Natural killer cell (primary cell): ENCODE data around the gene LRP1B. TPM values are rescaled to one million over a fixed set of nuclear protein-coding genes. Genes with fewer than 3 reads are reported as not detected.

ENCODE experiments used
- ATAC-seq, 3 donors: fragments of 150-1000 bp in 2 of 3; fragments of 200-7000 bp in 1 of 3; cut with Tn5 transposase; 1 replicate in 1 of 3; 2 replicates in 2 of 3; pipeline ENCODE4 v1.10.0; 2021; ENCODE audit warnings: mild to moderate bottlenecking in 2 of 3, moderate library complexity in 2 of 3
- DNase-seq, 2 donors: peaks; one replicate each; pipeline versions ENCODE4 v3.0.0 to v3.0.0-alpha.2; 2013 to 2021; ENCODE audit warnings: mixed read lengths in 1 of 2
- H3K27ac ChIP-seq: one replicate; pipeline ENCODE4 v1.5.1; 2013; ENCODE audit warnings: mild to moderate bottlenecking, low read length
- H3K27me3 ChIP-seq: one replicate; pipeline ENCODE4 v1.6.1; 2013; ENCODE audit warnings: low read length; ENCODE audit not compliant: control insufficient read depth, insufficient read depth
- H3K36me3 ChIP-seq: one replicate; pipeline ENCODE4 v1.6.1; 2013; ENCODE audit warnings: low read length; ENCODE audit not compliant: control insufficient read depth, insufficient read depth
- H3K4me1 ChIP-seq: one replicate; pipeline ENCODE4 v1.6.1; 2013; ENCODE audit warnings: low read length; ENCODE audit not compliant: control insufficient read depth, insufficient read depth
- H3K4me3 ChIP-seq: one replicate; pipeline ENCODE4 v1.5.1; 2013; ENCODE audit warnings: low read length
- H3K9me3 ChIP-seq: one replicate; pipeline ENCODE4 v1.6.1; 2013; ENCODE audit warnings: low read length; ENCODE audit not compliant: control insufficient read depth, insufficient read depth
- H3K27ac Mint-ChIP-seq, 2 donors: one replicate each; pipeline ENCODE4 v1.8.0; 2022; ENCODE audit warnings: mild to moderate bottlenecking in 2 of 2, mixed read lengths in 2 of 2, moderate library complexity in 1 of 2
- H3K27me3 Mint-ChIP-seq, 2 donors: one replicate each; pipeline ENCODE4 v1.8.0; 2022; ENCODE audit warnings: low read depth in 2 of 2, mixed read lengths in 2 of 2
- H3K36me3 Mint-ChIP-seq: one replicate; pipeline ENCODE4 v1.8.0; 2022; ENCODE audit warnings: mixed read lengths
- H3K4me1 Mint-ChIP-seq, 2 donors: one replicate each; pipeline ENCODE4 v1.8.0; 2022; ENCODE audit warnings: mixed read lengths in 2 of 2
- H3K4me3 Mint-ChIP-seq: one replicate; pipeline ENCODE4 v1.8.0; 2022; ENCODE audit warnings: mild to moderate bottlenecking, moderate library complexity, mixed read lengths
- H3K9me3 Mint-ChIP-seq, 2 donors: one replicate each; pipeline ENCODE4 v1.8.0; 2022; ENCODE audit warnings: mixed read lengths in 2 of 2
- WGBS: methylation state at CpG from one replicate; pipeline ENCODE4 v1.1.7; 2013; ENCODE audit warnings: missing lambda C conversion rate; ENCODE audit not compliant: insufficient coverage; 5-methylcytosine and 5-hydroxymethylcytosine counted together
- intact Hi-C: fragments of 100-400 bp; cut with micrococcal nuclease; formaldehyde crosslinking; loops from one replicate; pipeline ENCODE4 v1.14.2; 2022
- total RNA-seq, 4 donors: library from RNA; stranded (reverse); fragments of 120-200 nt in 1 of 4; gene quantifications; one replicate each; pipeline versions ENCODE4 v1.2.3 to v1.2.4, GENCODE V29; 2013 to 2022
- TF ChIP-seq, protein P1 (sequence below): fragments of 200-600 bp; IDR thresholded peaks from one replicate; pipeline ENCODE4 v1.8.0; 2022; ENCODE audit warnings: antibody characterized with exemption

Gene LRP1B
- total RNA-seq, 3 donors from 2014 or later (not counting 1 experiment from before 2014, with no cell fraction given) = 0.05 TPM; not detected in 2

DNA sequence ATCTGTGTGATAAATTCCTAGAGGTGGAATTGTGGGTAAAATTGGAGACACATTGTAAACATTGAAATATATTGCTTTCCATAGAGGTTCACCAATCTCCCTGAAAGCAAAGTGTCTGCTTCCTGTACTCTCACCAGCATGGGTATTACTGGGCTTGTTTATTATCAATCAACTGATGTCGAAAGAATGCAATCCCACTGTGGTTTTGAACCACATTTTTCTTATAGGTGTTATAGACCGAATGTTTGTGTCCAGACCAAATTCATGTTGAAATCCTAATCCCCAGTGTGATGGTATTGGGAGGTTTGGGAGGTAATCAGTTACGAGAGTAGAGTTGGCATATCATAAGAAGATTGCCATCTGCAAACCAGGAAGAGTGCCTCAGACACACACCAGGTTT is 1212.4 kb downstream of the LRP1B start:
- ATAC-seq (no peak), DNase-seq (no peak)
- Histone ChIP-seq H3K36me3 (no peaks in the 10 kb centered on the region), H3K4me1 (no peaks in the 10 kb centered on the region), H3K9me3 (no peaks in the 10 kb centered on the region), H3K4me3 (no peak overlapping the region), H3K27ac (no peak overlapping the region), H3K27me3 (no peaks in the 10 kb centered on the region)
- WGBS = 82% methylated on average over 3 of the region's 3 CpGs
- H3K36me3 Mint-ChIP-seq = no peaks in the 10 kb centered on the region
- H3K4me1 Mint-ChIP-seq = no peaks in the 10 kb centered on the region
- H3K27ac Mint-ChIP-seq = no peak overlapping the region
- H3K9me3 Mint-ChIP-seq = peaks cover 12 to 22% of the 10 kb centered on the region in 2 donors
- H3K4me3 Mint-ChIP-seq = no peak overlapping the region
- intact Hi-C loops = no loop called here
- TF ChIP-seq, protein P1, sequence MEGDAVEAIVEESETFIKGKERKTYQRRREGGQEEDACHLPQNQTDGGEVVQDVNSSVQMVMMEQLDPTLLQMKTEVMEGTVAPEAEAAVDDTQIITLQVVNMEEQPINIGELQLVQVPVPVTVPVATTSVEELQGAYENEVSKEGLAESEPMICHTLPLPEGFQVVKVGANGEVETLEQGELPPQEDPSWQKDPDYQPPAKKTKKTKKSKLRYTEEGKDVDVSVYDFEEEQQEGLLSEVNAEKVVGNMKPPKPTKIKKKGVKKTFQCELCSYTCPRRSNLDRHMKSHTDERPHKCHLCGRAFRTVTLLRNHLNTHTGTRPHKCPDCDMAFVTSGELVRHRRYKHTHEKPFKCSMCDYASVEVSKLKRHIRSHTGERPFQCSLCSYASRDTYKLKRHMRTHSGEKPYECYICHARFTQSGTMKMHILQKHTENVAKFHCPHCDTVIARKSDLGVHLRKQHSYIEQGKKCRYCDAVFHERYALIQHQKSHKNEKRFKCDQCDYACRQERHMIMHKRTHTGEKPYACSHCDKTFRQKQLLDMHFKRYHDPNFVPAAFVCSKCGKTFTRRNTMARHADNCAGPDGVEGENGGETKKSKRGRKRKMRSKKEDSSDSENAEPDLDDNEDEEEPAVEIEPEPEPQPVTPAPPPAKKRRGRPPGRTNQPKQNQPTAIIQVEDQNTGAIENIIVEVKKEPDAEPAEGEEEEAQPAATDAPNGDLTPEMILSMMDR = no peak
- H3K27me3 Mint-ChIP-seq = no peaks in the 10 kb centered on the region

DNA sequence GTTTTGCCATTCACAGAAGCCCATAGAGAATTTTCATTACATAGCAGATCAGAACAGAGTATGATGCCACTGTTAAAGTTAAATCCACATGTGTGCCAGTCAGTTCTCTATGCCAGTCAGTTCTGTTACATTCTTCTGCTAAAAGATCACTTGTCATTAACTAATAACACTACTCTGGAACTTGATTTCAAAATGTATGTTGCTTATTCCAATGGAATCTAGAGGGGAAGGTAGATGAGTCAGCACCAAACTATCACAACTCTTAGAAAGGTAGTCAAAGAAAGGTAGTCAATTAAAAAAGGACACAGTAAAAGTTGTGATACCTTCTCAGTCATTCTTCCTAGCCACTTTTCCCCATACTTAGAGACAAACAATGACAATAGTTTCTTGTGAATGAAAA is 1214.4 kb downstream of the LRP1B start:
- Histone ChIP-seq H3K27ac (no peak overlapping the region), H3K4me3 (no peak overlapping the region), H3K27me3 (no peaks in the 10 kb centered on the region), H3K9me3 (no peaks in the 10 kb centered on the region), H3K4me1 (no peaks in the 10 kb centered on the region), H3K36me3 (no peaks in the 10 kb centered on the region)
- Mint-ChIP-seq H3K36me3 (no peaks in the 10 kb centered on the region), H3K9me3 (peaks cover 9 to 19% of the 10 kb centered on the region in 2 donors), H3K4me3 (no peak overlapping the region), H3K27me3 (no peaks in the 10 kb centered on the region), H3K27ac (no peak overlapping the region), H3K4me1 (no peaks in the 10 kb centered on the region)
- TF ChIP-seq, protein P1 = no peak
- no peak for DNase-seq
- intact Hi-C loops = no loop called here
- no peak for ATAC-seq

DNA sequence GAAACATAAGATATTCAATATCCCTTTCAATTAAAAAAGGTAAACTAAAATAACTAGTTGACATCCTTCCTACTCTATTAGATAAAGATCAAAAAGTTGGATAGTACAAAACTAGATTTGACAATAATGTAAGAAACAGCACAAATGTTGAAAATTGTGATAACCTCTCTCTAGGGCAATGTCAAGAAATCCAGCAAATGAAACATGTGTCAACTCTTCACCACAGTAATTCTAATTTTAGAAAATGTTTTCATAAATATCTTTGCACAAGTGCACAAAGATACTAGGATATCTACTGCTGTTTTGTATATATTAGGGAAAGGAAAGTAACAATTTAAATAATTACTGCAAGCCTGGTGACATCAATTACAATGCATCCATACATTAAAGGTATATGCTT is 1220.1 kb downstream of the LRP1B start:
- TF ChIP-seq, protein P1 = no peak
- H3K4me3 Mint-ChIP-seq = no peak overlapping the region
- no peaks in the 10 kb centered on the region for H3K27me3 ChIP-seq
- no peak overlapping the region for H3K27ac Mint-ChIP-seq
- H3K36me3 Mint-ChIP-seq = no peaks in the 10 kb centered on the region
- H3K9me3 Mint-ChIP-seq = peaks cover 7 to 19% of the 10 kb centered on the region in 2 donors
- H3K36me3 ChIP-seq = no peaks in the 10 kb centered on the region
- no peak overlapping the region for H3K4me3 ChIP-seq
- ATAC-seq (no peak), DNase-seq (no peak)
- intact Hi-C loops = no loop called here
- H3K27ac ChIP-seq = no peak overlapping the region
- H3K9me3 ChIP-seq = no peaks in the 10 kb centered on the region
- no peaks in the 10 kb centered on the region for H3K4me1 ChIP-seq
- no peaks in the 10 kb centered on the region for H3K4me1 Mint-ChIP-seq
- no peaks in the 10 kb centered on the region for H3K27me3 Mint-ChIP-seq

DNA sequence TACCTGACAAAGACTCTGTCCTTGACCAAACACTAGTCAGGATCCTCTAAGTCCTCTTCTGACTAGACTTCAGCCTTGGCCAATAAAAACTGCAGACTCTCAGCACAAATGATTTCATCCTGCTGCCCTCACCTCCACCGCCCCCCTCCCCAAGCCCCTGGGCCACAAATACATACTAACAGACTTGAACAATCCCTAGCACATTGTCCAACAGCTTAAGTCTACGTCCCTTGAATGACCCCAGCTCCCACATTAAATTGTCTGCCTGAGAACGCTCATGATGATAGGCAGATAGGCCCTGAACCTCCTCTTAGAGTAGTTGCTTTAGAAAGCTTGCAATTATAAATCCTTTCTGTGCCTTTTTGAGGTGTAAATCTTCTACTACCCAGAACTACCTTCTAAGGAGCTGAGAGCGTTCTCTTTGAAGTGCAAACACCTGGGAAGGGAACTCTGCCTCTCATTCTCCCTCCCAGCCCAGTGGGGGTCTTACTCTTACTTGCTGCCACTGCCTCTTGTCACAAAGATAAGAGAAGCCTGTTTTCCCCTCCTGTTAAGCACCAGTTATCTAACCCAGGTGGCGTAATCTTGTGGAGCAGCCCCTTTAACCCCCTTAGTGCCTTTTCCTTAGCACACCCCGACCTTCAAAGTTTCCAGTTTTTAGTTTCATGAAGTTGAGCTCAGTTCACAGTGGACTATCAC is 1225.6 kb downstream of the LRP1B start:
- no peak overlapping the region for H3K4me3 Mint-ChIP-seq
- TF ChIP-seq, protein P1 = no peak
- Histone ChIP-seq H3K36me3 (no peaks in the 10 kb centered on the region), H3K27ac (no peak overlapping the region), H3K4me3 (no peak overlapping the region), H3K9me3 (peaks cover 2% of the 10 kb centered on the region), H3K27me3 (no peaks in the 10 kb centered on the region), H3K4me1 (no peaks in the 10 kb centered on the region)
- H3K36me3 Mint-ChIP-seq = no peaks in the 10 kb centered on the region
- H3K27ac Mint-ChIP-seq = no peak overlapping the region
- intact Hi-C loops = no loop called here
- DNase-seq (no peak), ATAC-seq (no peak)
- H3K4me1 Mint-ChIP-seq = no peaks in the 10 kb centered on the region
- 77% methylated on average over 6 of the region's 6 CpGs for WGBS
- peaks cover 2 to 8% of the 10 kb centered on the region in 2 donors for H3K9me3 Mint-ChIP-seq
- no peaks in the 10 kb centered on the region for H3K27me3 Mint-ChIP-seq
